Fibroblast of villous mesenchyme (primary cell): Measurements from ENCODE around the gene LRRC8B. TPM values are rescaled to one million over a fixed set of nuclear protein-coding genes. Genes with fewer than 3 reads are reported as not detected.

Experiments used
- DNase-seq: peaks from one replicate; pipeline ENCODE4 v3.0.0-alpha.2; 2010; ENCODE audit warnings: low read depth
- H3K4me3 ChIP-seq: 2 replicates; pipeline ENCODE4 v1.5.1; 2011; ENCODE audit warnings: low read depth, mild to moderate bottlenecking, low read length
- CTCF ChIP-seq: IDR thresholded peaks from 2 replicates; pipeline ENCODE4 v1.5.1; 2012; ENCODE audit warnings: low read depth, mild to moderate bottlenecking, low read length; ENCODE audit not compliant: insufficient read depth
- total RNA-seq: library from RNA; depleted of rRNA; stranded (reverse); fragments of >200 nt; gene quantifications from 2 replicates; pipeline ENCODE4 v1.2.3, GENCODE V29; 2012

The LRRC8B gene
- total RNA-seq, 1 donor = 0.86 TPM

GRCh38 chr1:89641781-89642180 lies 117.2 kb downstream of the LRRC8B start:
- no peak overlapping the region for H3K4me3 ChIP-seq
- no peak for TF ChIP-seq CTCF
- peak; percentile 90 for DNase-seq

- no peak for TF ChIP-seq CTCF
- no peak for DNase-seq
- no peak overlapping the region for H3K4me3 ChIP-seq
These were observed 118.9 kb downstream of the LRRC8B start for GRCh38 chr1:89643577-89643976.

DNA sequence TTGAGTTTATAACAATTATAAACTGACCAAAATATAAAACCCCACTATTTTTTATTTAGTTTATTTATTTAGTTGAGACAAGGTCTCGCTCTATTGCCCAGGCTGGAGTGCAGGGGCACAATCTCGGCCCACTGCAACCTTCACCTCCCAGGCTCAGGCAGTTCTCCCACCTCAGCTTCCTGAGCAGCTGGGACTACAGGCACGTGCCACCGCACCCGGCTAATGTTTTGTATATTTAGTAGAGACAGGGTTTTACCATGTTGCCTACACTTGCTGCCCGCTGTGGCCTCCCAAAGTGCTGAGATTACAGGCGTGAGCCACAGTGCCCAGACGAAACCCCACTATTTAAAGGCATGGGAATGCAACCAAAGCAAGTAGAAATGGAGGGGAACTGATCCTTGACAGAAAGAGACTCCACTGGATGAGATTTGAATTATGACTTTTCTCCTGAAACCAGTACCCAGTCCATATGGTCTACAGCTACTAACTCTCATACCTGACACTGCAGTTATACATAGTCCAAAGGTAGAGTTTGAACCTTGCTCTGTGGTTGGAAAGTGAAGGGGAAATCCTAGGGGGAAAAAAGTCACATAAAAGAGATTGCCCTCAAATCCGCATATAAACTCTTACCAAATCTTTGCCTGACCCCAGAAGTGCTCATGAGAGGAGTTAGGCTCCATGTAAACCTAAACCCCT lies 119.6 kb downstream of the LRRC8B start:
- H3K4me3 ChIP-seq = no peak overlapping the region
- no peak for DNase-seq
- no peak for TF ChIP-seq CTCF

DNA sequence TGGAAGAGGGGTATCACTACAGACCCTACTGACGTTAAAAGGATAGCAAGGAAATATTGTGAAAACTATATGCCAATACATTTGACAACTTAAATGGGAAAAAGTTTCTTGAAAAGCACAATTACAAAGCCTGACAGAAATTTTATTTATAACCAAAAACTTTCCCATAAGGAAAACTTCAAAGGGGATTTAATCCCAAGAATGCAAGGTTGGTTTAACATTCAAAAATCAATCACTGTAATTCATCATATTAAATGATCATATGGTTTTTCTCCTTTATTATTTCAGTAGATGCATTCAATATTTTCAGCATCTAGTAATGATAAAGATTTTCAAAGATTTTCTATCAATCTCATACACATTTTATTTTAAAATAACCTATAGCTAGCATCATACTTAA lies 121.6 kb downstream of the LRRC8B start:
- DNase-seq = no peak
- TF ChIP-seq CTCF = no peak

More for the DNA sequence above, 121.6 kb downstream of the LRRC8B start:
- H3K4me3 ChIP-seq = no peak overlapping the region

Other genes with a start within 250 kb of the LRRC8B start
- gene GBP6, start 160.8 kb upstream of the LRRC8B start, total RNA-seq = under 0.01 TPM in 1 of 2 replicates, not detected in the other
- gene LRRC8C, start 108.3 kb downstream of the LRRC8B start, total RNA-seq = 9.3 and 10.8 TPM in 2 replicates